Fibroblast of skin of abdomen (primary cell): ENCODE results near the gene CYP21A2. TPM values are rescaled to one million over a fixed set of nuclear protein-coding genes. Genes with fewer than 3 reads are reported as not detected.
"Not testable (repeated sequence)": the region's sequence is repeated elsewhere in the genome, so short reads cannot be mapped to it uniquely, and the experiment has no call there.

Experiments
- DNase-seq: peaks from one replicate; pipeline ENCODE4 v3.0.0-alpha.2; 2013
- polyA plus RNA-seq, 2 experiments: library from polyadenylated mRNA; unstranded; fragments of 120-200 nt; gene quantifications; one replicate each; pipeline ENCODE4 v1.2.1, GENCODE V29; 2013; ENCODE audit not compliant: insufficient read length in 2 of 2

CYP21A2 gene
- 0.08 TPM for polyA plus RNA-seq (2013, experiment 1 of 2; ENCODE audit: insufficient read length)
- polyA plus RNA-seq (2013, experiment 2 of 2; ENCODE audit: insufficient read length), result not detected

DNA sequence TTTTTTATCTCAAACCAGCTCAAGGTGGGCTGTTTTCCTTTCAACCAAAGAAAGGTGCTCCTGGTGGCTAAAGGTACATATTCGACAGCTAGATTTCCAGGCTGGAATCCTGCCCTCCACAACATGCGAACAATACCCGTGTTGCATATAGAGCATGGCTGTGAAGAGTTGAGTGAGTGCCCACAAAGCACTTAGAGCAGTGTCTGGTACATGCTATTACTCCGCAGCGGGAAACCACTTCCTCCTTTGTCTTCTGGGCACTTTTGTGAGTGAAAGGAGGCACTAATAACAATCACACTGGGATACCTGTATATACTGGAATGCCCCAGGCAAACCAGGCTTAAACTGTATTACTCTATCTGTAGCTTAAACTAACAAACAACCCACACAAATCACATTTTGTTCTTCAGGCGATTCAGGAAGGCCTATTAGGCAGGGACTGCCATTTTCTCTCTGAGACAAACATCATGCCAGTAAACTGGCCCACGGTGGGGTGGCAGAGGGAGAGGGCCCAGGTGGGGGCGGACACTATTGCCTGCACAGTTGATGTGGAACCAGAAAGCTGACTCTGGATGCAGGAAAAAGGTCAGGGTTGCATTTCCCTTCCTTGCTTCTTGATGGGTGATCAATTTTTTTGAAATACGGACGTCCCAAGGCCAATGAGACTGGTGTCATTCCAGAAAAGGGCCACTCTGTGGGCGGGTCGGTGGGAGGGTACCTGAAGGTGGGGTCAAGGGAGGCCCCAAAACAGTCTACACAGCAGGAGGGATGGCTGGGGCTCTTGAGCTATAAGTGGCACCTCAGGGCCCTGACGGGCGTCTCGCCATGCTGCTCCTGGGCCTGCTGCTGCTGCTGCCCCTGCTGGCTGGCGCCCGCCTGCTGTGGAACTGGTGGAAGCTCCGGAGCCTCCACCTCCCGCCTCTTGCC lies at the start of gene CYP21A2:
CYP21A2 (plus strand) TSS at position 818 of the 927 bp plus-strand sequence; CDS start at position 826, 8 bp downstream.
- DNase-seq, result not testable (repeated sequence)

GRCh38 chr6:31989363-31989762 lies 48.9 kb upstream of the CYP21A2 start:
- DNase-seq, result not testable (repeated sequence)

DNA sequence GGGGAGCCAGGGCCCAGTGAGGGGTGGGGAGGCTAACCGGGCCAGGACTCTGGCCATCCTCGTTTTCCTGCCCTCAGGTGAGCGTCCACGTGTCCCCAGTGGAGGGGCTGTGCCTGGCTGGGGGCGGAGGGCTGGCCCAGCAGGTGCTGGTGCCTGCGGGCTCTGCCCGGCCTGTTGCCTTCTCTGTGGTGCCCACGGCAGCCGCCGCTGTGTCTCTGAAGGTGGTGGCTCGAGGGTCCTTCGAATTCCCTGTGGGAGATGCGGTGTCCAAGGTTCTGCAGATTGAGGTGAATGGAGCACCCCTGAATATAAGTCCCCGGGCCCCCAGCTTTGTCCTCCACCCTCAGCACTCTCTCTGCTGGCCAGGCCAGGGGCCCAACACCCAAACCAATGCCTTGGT lies 43.8 kb upstream of the CYP21A2 start:
- not testable (repeated sequence) for DNase-seq

DNA sequence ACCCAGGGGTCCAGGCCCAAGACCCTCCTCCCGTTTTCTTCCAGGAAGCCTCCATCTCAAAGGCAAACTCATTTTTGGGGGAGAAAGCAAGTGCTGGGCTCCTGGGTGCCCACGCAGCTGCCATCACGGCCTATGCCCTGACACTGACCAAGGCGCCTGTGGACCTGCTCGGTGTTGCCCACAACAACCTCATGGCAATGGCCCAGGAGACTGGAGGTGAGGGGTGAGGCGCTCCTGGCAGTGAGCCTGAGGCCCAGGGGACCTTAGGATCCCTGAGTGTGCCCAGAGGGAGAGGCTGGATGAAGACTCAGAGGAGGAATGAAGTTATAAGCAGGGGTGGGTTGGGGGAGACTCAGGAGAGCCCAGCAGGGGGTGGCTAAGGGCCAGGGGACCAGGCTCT lies 41.8 kb upstream of the CYP21A2 start:
- not testable (repeated sequence) for DNase-seq

DNA sequence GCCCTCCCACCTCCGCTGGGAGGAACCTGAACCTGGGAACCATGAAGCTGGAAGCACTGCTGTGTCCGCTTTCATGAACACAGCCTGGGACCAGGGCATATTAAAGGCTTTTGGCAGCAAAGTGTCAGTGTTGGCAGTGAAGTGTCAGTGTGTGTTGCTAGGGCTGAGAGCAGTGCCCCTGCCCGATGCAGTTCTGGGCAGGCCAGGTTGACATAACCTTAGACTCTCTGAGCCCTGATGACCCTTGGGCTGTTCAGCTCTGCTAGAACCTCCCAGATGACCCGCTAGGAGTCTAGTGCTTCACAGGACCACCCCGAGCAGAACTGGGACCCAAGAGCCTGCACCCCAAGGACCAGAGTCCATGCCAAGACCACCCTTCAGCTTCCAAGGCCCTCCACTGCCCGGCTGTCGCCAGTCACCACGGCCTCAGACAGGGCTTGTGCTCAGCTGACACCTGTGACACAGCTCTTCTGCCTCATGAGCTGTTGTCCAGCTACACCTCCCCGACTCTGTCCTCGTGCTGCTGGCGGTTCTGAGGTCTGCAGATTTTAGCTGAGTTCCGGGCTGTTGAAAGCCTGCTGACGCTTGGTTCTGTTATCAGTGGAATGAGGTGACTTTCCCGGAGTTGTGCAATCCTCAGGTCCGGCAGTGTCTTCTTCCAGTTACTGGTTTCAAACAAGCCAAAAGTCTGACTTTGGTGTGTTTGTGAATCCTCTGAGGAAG lies 35.5 kb upstream of the CYP21A2 start:
- DNase-seq, result not testable (repeated sequence)

GRCh38 chr6:32003301-32003700 lies 34.9 kb upstream of the CYP21A2 start:
- not testable (repeated sequence) for DNase-seq

- DNase-seq, result not testable (repeated sequence)
Measured at GRCh38 chr6:32004393-32004792, 33.8 kb upstream of the CYP21A2 start.

GRCh38 chr6:32004864-32005537 lies 33.2 kb upstream of the CYP21A2 start:
- not testable (repeated sequence) for DNase-seq

GRCh38 chr6:32005538-32005880 lies 32.7 kb upstream of the CYP21A2 start:
- DNase-seq, result not testable (repeated sequence)

DNA sequence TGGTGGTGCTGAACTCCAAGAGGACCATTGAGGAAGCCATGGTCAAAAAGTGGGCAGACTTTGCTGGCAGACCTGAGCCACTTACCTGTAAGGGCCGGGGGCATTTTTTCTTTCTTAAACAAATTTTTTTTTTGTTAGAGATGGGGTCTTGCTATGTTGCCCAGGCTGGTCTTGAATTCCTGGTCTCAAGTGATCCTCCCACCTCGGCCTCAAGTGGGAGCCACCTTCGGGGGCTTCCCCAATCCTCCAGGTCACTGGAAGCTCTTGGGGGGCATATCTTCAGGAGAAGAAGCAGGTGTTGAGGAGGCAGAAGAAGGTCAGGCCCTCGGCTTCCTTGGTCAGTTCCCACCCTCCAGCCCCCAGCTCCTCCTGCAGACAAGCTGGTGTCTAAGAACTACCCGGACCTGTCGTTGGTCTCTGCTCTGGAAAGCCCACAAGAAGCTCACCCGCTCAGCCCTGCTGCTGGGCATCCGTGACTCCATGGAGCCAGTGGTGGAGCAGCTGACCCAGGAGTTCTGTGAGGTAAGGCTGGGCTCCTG lies 32.2 kb upstream of the CYP21A2 start:
- DNase-seq, result not testable (repeated sequence)

DNA sequence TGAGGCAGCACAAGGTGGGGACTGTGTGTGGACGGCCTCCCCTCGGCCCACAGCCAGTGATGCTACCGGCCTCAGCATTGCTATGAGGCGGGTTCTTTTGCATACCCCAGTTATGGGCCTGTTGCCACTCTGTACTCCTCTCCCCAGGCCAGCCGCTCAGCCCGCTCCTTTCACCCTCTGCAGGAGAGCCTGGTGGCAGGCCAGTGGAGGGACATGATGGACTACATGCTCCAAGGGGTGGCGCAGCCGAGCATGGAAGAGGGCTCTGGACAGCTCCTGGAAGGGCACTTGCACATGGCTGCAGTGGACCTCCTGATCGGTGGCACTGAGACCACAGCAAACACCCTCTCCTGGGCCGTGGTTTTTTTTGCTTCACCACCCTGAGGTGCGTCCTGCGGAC lies 31.1 kb upstream of the CYP21A2 start:
- not testable (repeated sequence) for DNase-seq

- DNase-seq, result not testable (repeated sequence)
Measured at GRCh38 chr6:32008037-32008436, 30.2 kb upstream of the CYP21A2 start.

DNA sequence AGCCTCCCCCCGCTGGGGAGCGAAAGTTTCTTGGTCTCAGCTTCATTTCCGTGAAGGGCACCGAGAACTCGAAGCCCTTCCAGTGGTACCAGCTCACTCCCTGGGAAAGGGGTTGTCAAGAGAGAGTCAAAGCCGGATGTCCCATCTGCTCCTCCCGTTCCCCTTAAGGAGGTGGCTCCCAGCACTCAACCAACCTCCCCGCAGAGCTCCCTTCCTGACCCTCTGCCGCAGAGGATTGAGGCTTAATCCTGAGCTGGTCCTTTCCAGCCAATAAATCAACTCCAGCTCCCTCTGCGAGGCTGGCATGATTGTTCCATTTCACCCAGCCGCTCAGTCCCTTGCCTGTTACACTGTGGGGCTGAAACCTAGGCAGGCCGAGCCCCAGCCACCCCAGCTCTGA lies 29.6 kb upstream of the CYP21A2 start:
- DNase-seq, result not testable (repeated sequence)

DNA sequence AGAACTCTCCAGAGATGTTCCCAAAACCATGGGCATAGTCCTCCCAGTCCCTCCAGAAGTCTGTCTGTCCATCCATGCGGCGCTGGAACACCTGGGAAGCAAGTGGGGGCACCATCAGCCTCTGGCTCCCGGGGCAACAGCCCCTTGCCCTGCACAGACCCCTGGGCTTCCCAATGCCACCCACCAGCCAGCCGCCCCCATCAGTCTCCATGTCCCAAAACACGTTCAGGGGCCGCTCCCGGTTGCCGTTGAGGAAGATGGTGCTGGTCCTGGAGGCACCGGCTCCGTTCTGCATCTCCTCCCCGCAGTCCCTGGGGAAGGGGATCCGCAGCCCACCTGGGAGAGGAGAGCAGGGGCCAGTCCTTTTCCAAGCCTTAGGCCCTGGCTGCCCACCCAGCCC lies 28.7 kb upstream of the CYP21A2 start:
- DNase-seq, result not testable (repeated sequence)

DNA sequence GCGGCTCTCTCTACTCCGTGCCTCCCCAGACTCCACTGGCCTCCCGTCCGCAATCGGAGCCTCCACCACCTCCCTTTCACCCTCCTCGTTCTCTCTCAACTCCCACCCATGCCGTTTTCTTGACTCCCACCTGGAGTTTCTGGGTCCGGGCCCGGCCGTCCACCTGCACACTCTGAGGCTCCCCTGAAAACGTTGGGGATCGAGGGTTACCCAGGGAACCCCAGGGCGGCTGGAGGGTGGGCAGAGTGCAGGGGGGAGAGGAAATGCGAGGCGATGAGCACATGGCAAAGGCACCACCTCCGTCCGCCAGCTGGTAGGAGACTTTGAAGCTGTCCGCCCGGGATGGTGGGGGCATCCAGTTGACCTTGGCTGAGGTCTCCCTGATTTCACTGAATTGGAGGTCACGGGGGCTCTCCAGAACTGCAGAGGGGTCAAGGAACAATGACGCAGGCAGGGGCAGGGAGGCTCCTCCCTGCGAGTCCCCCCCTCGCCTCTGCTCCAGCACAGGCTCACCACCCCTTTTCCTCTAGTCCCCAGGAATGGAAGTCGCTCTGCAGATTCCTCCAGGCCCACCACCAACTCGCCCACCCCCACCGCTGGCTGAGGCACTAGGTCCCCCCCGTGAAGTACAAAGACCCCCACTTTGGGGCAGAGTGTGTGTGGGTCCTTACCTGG lies 27.2 kb upstream of the CYP21A2 start:
- not testable (repeated sequence) for DNase-seq

DNA sequence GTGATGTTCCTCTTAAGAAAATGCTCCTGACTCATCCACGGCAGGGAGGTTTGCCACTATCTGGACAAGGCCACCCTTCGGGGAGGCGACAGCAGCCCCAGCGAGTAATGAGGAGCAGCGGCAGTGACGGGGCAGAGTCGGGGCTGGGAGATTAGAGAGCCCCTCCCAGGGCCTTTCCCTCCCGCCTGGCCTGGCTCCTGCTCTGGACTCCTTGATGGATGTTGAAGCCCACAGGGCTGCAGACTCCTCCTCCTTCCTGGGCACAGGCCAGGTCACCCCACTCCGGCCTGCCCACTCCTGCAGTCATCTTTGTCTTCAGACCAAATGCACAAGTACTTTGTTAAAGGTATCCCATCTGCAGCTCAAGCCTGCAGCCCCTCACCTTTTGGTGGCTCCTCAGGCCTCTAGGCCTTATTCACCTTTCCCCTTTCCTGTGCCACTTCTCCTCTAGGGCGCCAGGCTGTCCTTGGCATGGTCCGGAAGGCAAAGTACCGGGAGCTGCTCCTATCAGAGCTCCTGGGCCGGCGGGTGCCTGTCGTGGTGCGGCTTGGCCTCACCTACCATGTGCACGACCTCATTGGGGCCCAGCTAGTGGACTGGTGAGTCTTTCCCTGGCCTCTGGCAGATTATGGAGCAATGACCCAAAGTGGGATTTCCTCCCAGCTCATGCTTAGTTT lies 25.1 kb upstream of the CYP21A2 start:
- DNase-seq, result not testable (repeated sequence)

GRCh38 chr6:32013738-32014137 lies 24.5 kb upstream of the CYP21A2 start:
- not testable (repeated sequence) for DNase-seq

DNA sequence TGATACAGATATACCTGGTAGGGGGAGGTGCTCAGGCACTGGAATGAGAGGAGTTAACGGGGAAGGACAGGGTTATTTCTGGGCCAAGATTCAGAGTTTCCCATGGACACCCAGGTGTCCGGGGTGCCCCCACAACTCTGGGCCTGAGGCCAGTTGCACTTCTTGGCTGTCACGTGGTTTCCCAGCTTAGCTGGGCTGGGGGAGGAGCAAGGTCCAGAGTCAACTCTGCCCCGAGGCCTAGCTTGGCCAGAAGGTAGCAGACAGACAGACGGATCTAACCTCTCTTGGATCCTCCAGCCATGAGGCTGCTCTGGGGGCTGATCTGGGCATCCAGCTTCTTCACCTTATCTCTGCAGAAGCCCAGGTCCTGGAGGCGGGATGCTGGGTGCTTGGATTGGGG lies 23.7 kb upstream of the CYP21A2 start, which contains the start of gene C4B:
C4B (plus strand) TSS at position 249 of the 400 bp plus-strand sequence; CDS start at position 300, 51 bp downstream.
- DNase-seq, result not testable (repeated sequence)

DNA sequence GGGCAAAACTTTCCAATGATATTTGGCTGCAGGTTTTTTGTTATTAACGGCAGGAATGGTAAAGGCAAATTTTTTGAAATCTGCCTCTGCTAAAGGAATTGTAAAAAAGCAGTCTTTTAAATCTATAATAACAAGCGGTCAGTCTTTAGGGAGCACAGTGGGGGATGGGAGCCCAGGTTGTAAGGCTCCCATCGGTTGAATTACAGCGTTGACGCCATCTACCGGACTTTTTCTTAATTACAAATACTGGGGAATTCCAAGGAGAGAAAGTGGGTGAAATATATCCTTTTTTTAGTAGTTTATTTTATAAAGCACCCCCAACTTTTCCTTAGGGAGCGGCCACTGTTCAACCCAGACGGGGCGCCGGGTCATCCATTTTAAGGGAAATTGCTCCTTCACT lies 16.1 kb upstream of the CYP21A2 start:
- DNase-seq, result not testable (repeated sequence)

GRCh38 chr6:32028631-32029030 lies 9.6 kb upstream of the CYP21A2 start:
- DNase-seq, result not testable (repeated sequence)

- not testable (repeated sequence) for DNase-seq
Measured at GRCh38 chr6:32029553-32029952, 8.7 kb upstream of the CYP21A2 start.
